Measurements from ENCODE around the gene VAV1. TPM values are rescaled to one million over a fixed set of nuclear protein-coding genes. Genes with fewer than 3 reads are reported as not detected.
"Not testable (repeated sequence)": the region's sequence is repeated elsewhere in the genome, so short reads cannot be mapped to it uniquely, and the experiment has no call there.

VAV1 gene
- total RNA-seq, 4 donors from 2014 or later, result 1.0 to 2.0 (median 1.4) TPM

- no peak for DNase-seq (ENCODE audit: low spot score in 2 of 2)
- 82 to 93% methylated on average over 4 of the region's 4 CpGs for WGBS, 2 donors
- intact Hi-C loops (cut with DNase I; ENCODE audit: low total_unique reads), result no loop called here
- TF ChIP-seq CTCF (IDR thresholded peaks at IDR 0.05) (no peak), POLR2A (IDR thresholded peaks at IDR 0.05) (no peak)
- H3K4me3 ChIP-seq (ENCODE audit: low read depth, poor library complexity, severe bottlenecking), result no peak overlapping the region
Measured at GRCh38 chr19:6796278-6796677, 23.8 kb downstream of the VAV1 start.

GRCh38 chr19:6797646-6798045, 25.1 kb downstream of the VAV1 start:
- TF ChIP-seq CTCF (IDR thresholded peaks at IDR 0.05) (no peak), POLR2A (IDR thresholded peaks at IDR 0.05) (no peak)
- DNase-seq (ENCODE audit: low spot score in 2 of 2), result no peak
- 72 to 74% methylated on average over 9 of the region's 9 CpGs for WGBS, 2 donors
- intact Hi-C loops (cut with DNase I; ENCODE audit: low total_unique reads), result no loop called here
- no peak overlapping the region for H3K4me3 ChIP-seq (ENCODE audit: low read depth, poor library complexity, severe bottlenecking)

- H3K4me3 ChIP-seq (ENCODE audit: low read depth, poor library complexity, severe bottlenecking); DNase-seq (ENCODE audit: low spot score in 2 of 2); intact Hi-C loops (cut with DNase I; ENCODE audit: low total_unique reads): not testable (repeated sequence)
- 73 to 77% methylated on average over 14 of the region's 14 CpGs for WGBS, 2 donors
Measured at GRCh38 chr19:6800160-6800790, 27.8 kb downstream of the VAV1 start.

- 32 to 48% methylated on average over 10 of the region's 10 CpGs for WGBS, 2 donors
- no peak for DNase-seq (ENCODE audit: low spot score in 2 of 2)
- H3K4me3 ChIP-seq (ENCODE audit: low read depth, poor library complexity, severe bottlenecking), result no peak overlapping the region
- intact Hi-C loops (cut with DNase I; ENCODE audit: low total_unique reads), result no loop called here
- TF ChIP-seq POLR2A (IDR thresholded peaks at IDR 0.05) (no peak), CTCF (IDR thresholded peaks at IDR 0.05) (no peak)
Measured at GRCh38 chr19:6800991-6801484, 28.5 kb downstream of the VAV1 start.

GRCh38 chr19:6801485-6802086, 29.1 kb downstream of the VAV1 start:
- WGBS, 2 donors, result 5 to 8% methylated on average over 15 to 19 of the region's 19 CpGs
- DNase-seq (ENCODE audit: low spot score in 2 of 2), result peak; percentile 28 to 91
- TF ChIP-seq CTCF (IDR thresholded peaks at IDR 0.05), result no peak
- TF ChIP-seq POLR2A (IDR thresholded peaks at IDR 0.05), result no peak
- H3K4me3 ChIP-seq (ENCODE audit: low read depth, poor library complexity, severe bottlenecking), result peak overlapping the region; percentile 10
- intact Hi-C loops (cut with DNase I; ENCODE audit: low total_unique reads), result no loop called here

- DNase-seq (ENCODE audit: low spot score in 2 of 2), result peak in 1 of 2 donors; percentile 56
- WGBS, 2 donors, result 58 to 67% methylated on average over 7 to 9 of the region's 9 CpGs
- TF ChIP-seq POLR2A (IDR thresholded peaks at IDR 0.05) (no peak), CTCF (IDR thresholded peaks at IDR 0.05) (no peak)
- intact Hi-C loops (cut with DNase I; ENCODE audit: low total_unique reads), result no loop called here
- H3K4me3 ChIP-seq (ENCODE audit: low read depth, poor library complexity, severe bottlenecking), result no peak overlapping the region
Measured at GRCh38 chr19:6802336-6803035, 30.0 kb downstream of the VAV1 start.
